Right cardiac atrium (tissue), 5 donors: ENCODE data around the gene COL4A1. TPM values are rescaled to one million over a fixed set of nuclear protein-coding genes. Genes with fewer than 3 reads are reported as not detected.
A peak's percentile ranks its signal among the peaks of the same experiment; 100 is the strongest.

ENCODE experiments used
- ATAC-seq, 2 donors: fragments of 200-7000 bp; cut with Tn5 transposase; one replicate each; pipeline versions ENCODE4 v1.8.0 to v1.9.1; 2020; ENCODE audit warnings: moderate library complexity in 2 of 2, mild to moderate bottlenecking in 1 of 2
- DNase-seq, 3 donors: peaks; one replicate each; pipeline ENCODE4 v3.0.0-alpha.2; 2020
- H3K27ac ChIP-seq: one replicate; pipeline ENCODE4 v1.5.1; 2013; ENCODE audit warnings: mild to moderate bottlenecking, low read length, control low read depth, moderate library complexity
- H3K27me3 ChIP-seq: one replicate; pipeline ENCODE4 v1.6.1; 2013; ENCODE audit not compliant: control insufficient read depth, insufficient read depth
- H3K4me1 ChIP-seq: one replicate; pipeline ENCODE4 v1.6.1; 2013; ENCODE audit warnings: low read length; ENCODE audit not compliant: control insufficient read depth, insufficient read depth
- H3K4me3 ChIP-seq: one replicate; pipeline ENCODE4 v1.5.1; 2013; ENCODE audit warnings: low read length, control low read depth
- H3K9me3 ChIP-seq: one replicate; pipeline ENCODE4 v1.6.1; 2013; ENCODE audit warnings: low read length; ENCODE audit not compliant: control insufficient read depth
- WGBS: extraction: QIAGEN DNeasy Blood & Tissue Kit; methylation state at CpG from one replicate; pipeline ENCODE4 v1.1.7; 2013; 5-methylcytosine and 5-hydroxymethylcytosine counted together
- intact Hi-C, 4 donors: fragments of 100-400 bp; cut with DNase I; formaldehyde crosslinking; loops; one replicate each; pipeline versions ENCODE4 v1.11.0 to v1.14.0; 2022 to 2023
- polyA plus RNA-seq: library from polyadenylated mRNA; stranded (reverse); fragments of 200-250 nt; gene quantifications from one replicate; pipeline ENCODE4 v1.2.3, GENCODE V29; 2013
- total RNA-seq, 4 donors: library from RNA; stranded (reverse); fragmentation: NEBNext Ultra II Directional; extraction: Animal tissue kit (Norgen Biotek cat#: 25700); gene quantifications; one replicate each; pipeline ENCODE4 v1.2.1, GENCODE V29; 2021
- donor health status: healthy with polysubstance abuse.
- donor health status: DM: no; HTN: yes; CAD: no.
- donor health status: DM: no; HTN: no; CAD: no.
- donor health status: DM: no; HTN: yes; CAD: no; lungs with severe emphysema.
- donor health status: DM: yes; HTN: yes; CAD: no.

COL4A1 gene
- total and polyA plus RNA-seq, 5 donors: 69.8 to 267 (median 102) TPM

DNA sequence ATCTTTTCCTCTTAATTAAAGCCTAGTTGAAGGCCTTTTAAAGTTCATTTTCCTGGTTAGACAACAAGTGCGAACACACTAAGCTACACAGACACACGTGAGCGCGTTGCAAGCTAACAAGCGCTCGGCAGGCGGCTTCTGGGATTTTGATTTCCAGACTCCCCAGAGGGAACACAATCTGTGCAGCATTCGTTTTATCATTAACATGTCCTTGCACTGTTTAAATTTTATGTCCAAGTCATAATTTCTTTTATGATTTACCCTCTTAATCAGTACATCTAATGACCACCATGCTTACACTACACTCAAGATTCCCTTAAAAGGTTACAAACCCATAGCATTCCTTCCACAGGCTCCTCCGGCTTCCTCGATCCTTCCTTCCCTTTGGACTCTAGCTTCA, 16.8 kb downstream of the COL4A1 start:
- WGBS: 87% methylated on average over 10 of the region's 10 CpGs
- H3K9me3 ChIP-seq: no peaks in the 10 kb centered on the region
- ATAC-seq (no peak), DNase-seq (no peak)
- H3K4me1 ChIP-seq: peaks cover 24% of the 10 kb centered on the region
- H3K27ac ChIP-seq: no peak overlapping the region
- H3K4me3 ChIP-seq: no peak overlapping the region
- intact Hi-C loops: no loop called here
- no peaks in the 10 kb centered on the region for H3K27me3 ChIP-seq

DNA sequence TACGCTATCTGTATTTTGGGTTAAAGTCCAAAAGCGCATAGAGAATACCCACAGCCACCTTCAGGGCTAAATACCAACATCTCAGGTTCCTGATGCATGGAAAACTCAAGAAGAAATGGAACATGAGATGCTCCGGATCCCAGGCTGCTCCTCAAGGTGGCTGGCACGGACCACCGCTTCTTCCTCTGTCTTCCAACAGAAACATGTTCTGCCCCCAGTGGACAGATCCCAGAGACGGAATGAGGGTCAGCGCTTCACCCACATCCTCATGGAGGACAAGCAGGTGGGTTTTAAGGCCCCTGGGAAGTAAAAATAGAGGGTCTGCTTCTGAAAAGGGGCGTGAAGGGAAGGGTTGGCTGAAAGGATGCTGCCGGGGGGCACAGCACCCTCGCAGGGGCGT, 17.3 kb downstream of the COL4A1 start:
- Histone ChIP-seq H3K4me3 (no peak overlapping the region), H3K27me3 (no peaks in the 10 kb centered on the region), H3K9me3 (no peaks in the 10 kb centered on the region), H3K27ac (no peak overlapping the region), H3K4me1 (peaks cover 27% of the 10 kb centered on the region)
- ATAC-seq (no peak), DNase-seq (no peak)
- intact Hi-C loops: no loop called here
- 93% methylated on average over 11 of the region's 11 CpGs for WGBS

DNA sequence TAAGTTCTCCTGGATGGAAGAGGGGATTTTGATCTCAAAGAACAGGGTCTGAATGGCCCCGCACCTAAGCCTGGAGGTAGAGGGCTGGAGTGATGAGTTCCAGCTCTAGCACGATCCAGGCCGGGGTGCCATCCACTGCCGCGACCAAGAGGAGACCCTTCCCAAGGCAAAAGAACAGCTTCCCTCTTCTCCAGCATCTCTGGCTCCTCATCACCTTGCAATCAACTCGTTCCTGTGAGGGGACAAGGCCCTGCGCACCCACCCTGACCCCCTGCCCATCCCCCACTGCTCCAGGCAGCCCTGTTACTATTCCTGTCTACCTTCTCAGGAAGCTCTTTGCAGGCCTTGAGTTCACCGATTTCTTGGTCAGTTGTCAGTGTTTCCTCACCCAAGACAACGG, 17.8 kb downstream of the COL4A1 start:
- intact Hi-C loops: no loop called here
- ATAC-seq (no peak), DNase-seq (no peak)
- WGBS: 87% methylated on average over 9 of the region's 9 CpGs
- Histone ChIP-seq H3K4me1 (peaks cover 27% of the 10 kb centered on the region), H3K27me3 (no peaks in the 10 kb centered on the region), H3K9me3 (no peaks in the 10 kb centered on the region), H3K27ac (no peak overlapping the region), H3K4me3 (no peak overlapping the region)

DNA sequence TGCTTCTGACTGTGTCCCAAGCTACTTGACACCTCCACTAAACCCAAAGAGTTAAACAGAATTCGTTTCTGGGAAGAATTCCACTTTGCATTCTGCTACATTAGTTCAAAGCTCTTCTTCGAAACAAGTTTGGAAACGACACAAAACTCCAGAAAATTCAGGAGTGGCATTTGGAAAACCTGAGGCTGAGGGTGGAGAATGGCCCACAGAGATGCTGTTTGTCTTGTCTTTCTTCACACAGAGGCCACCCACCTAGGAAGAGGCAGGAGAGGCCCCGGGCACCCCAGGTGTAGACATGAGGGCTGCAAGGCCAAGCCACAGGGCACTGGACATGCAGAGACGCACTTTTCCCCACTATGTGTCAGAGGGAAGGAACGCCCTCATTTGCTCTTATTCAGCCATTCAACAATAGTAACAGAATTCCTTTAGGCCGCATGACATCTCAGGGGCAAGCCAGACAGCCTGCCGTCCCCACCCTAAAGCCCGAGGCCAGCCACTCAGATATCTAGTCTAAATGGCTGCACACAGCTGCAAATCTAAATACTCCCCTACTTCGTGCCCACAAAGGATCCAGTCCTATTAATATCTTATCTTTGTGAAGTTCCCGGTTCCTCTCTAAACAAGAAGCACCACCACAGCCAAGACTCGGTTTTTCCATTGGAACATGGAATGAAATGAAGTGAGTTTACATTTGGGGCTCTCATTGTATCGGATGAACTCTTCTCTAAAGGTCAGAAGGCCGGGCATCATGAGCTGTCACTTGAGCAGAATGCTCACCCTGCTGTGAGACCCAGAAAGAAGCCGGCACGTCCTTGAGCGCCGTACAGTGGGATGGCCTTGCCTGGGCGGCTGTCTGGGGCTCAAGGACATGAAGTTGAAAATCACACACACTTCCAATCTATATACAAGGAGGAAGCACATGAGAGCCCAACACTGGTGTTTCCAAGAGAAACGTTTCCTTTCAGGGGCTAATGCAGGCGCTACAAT, 19.8 kb downstream of the COL4A1 start:
- ATAC-seq: peak; percentile 80 to 81
- H3K27ac ChIP-seq: peak overlapping the region; percentile 60
- 33% methylated on average over 21 of the region's 21 CpGs for WGBS

DNA sequence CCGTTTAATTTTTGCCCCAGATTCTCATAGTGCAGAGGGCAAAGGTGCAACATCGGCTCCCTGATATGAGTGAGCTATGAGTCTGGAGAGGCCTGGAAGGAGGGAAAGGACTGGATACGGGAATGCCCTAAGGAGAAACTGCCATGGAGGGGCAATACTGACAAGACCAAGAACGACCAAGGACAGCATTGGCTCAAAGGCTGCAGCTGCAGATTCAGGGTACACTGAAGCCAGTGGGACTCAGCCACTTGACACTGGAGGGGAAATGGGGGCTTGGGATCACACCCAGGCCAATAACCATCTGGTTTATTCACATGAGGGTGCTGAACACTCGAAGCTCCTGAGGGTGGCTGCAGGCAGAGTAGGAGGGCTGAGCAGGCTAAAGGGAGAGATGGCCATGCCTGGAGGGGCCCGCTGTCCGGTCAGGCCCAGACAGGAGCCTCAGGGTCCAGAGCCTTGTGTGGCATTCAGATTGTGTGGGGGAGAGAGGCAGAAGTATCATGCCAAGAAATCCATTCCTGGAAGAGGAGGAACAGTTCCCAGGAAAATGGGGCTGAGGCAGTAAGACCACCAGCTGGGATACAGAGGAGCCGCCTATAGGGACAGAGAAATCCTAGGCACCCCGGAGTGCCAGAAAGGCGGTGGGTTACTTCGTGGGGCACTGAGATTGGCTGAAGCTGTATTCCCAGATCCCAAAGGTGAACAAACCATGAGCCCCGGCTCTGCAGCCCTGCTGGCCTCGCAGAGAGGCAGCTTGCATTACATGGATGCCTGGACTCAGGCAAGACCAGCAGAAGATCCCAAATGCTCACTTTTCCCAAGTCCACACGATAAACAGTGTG, 20.7 kb downstream of the COL4A1 start:
- peak in 1 of 2 donors; percentile 18 for ATAC-seq
- 73% methylated on average over 14 of the region's 14 CpGs for WGBS
- Histone ChIP-seq H3K4me3 (no peak overlapping the region), H3K27me3 (no peaks in the 10 kb centered on the region), H3K27ac (peak overlapping the region; percentile 14), H3K9me3 (no peaks in the 10 kb centered on the region), H3K4me1 (peaks cover 33% of the 10 kb centered on the region)
- DNase-seq: peak in 1 of 3 donors; percentile 34
- intact Hi-C loops: no loop called here

More for the DNA sequence above, 19.8 kb downstream of the COL4A1 start:
- intact Hi-C loops: no loop called here
- no peak overlapping the region for H3K4me3 ChIP-seq
- peaks cover 29% of the 10 kb centered on the region for H3K4me1 ChIP-seq
- H3K27me3 ChIP-seq: no peaks in the 10 kb centered on the region
- peak in 1 of 3 donors; percentile 65 for DNase-seq
- H3K9me3 ChIP-seq: no peaks in the 10 kb centered on the region

DNA sequence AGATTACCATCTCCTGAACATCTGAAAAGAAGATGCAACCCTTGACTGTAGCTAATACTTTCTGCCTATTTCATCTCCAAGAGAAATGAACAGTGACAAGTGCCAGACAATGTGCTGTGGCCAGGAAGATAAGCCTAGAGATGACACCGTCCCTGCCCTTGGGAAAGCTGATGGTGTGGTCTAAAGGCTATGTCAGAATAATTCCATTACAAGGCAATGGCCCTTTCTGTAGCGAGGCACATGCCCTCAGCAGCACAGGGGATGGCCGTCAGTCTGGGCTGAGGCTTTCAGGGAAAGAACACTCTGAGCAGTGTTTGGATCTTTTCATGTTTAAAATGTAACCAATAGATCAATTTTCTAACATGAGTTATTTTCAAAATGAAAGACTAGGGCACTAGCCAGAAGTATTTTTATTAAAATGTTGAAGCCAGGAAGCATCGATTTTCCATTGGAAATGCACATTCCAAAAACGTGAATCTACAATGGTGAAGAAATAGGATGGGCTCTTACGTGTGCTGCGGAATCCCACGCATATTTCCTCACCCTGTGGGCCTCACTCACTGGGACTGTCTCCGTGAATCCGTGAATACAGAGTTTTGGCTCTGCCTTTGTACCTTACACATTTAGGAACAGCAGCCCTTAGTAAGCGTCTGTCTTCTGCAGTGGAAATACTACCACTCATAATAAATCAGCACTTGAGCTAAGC, 22.0 kb downstream of the COL4A1 start:
- ATAC-seq: no peak
- Histone ChIP-seq H3K27ac (no peak overlapping the region), H3K27me3 (no peaks in the 10 kb centered on the region), H3K4me1 (peaks cover 33% of the 10 kb centered on the region), H3K9me3 (no peaks in the 10 kb centered on the region), H3K4me3 (no peak overlapping the region)
- peak in 1 of 3 donors; percentile 24 for DNase-seq
- WGBS: 73% methylated on average over 11 of the region's 11 CpGs
- intact Hi-C loops: no loop called here

DNA sequence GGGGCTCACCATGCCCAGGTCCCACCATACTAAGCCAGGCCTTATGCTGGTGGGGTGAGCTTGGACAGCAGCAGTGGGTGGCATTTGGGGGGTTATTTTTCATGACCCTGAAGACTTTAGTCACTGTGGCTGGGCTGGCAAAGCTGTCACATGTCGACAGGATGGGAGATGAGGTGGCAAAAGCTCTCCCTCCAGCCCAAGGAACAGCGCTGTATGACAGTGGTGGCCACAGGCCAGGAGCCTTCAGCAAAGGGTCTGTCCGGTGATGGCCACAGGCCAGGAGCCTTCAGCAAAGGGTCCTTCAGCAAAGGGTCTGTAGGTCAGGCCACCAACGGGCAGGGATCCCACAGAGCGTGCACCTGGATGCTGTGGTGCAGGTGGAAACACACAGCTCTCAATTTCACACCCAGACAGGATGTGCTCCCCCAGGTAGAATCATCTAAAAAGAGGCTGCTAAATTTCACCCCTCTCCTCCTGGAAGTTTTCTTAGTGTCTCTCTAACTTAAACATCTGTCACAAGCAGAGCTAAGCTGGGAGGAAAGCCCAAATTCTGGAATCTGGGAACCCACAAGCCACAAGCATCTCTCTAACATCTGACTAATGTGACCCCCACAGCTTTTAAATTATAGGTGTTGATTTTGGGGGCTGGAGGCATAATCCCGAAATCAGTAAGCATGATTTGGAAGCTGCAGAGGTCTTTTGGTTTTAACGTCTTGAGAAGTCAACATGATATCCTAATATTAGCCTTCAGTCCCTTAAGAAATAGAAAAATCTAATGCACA, 23.0 kb downstream of the COL4A1 start:
- intact Hi-C loops: no loop called here
- WGBS: 57% methylated on average over 7 of the region's 7 CpGs
- Histone ChIP-seq H3K4me3 (no peak overlapping the region), H3K4me1 (peaks cover 35% of the 10 kb centered on the region), H3K9me3 (no peaks in the 10 kb centered on the region), H3K27me3 (no peaks in the 10 kb centered on the region), H3K27ac (no peak overlapping the region)
- ATAC-seq (no peak), DNase-seq (peak in 1 of 3 donors; percentile 46)

DNA sequence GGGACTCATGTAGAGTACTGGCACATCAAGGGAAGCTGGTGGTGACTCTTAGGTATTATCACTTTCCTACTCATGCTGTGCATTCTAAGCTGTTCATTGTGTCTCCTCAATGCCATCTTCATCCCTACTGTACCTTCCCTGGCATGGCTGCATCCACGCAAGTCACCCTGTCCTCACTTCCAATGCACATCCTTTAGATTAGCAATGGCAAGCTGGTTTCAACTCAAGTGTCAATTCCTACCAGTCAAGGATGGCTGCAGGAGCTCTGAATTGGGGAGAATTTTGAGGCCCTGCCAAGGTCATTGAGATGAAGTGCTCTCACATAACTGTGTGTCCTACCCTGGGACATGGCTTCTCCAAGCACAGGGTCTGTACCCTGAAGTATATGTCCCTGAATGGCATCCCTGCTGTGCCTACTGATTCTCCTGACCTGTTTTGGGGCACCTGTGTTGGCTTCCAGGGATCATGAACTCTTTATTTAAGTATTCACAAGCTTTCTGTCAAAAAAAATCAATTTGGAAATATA, 24.6 kb downstream of the COL4A1 start:
- H3K27ac ChIP-seq: no peak overlapping the region
- no peaks in the 10 kb centered on the region for H3K9me3 ChIP-seq
- intact Hi-C loops: no loop called here
- no peak overlapping the region for H3K4me3 ChIP-seq
- ATAC-seq (no peak), DNase-seq (peak in 1 of 3 donors; percentile 26)
- no peaks in the 10 kb centered on the region for H3K27me3 ChIP-seq
- 78% methylated on average over 1 of the region's 1 CpG for WGBS
- peaks cover 35% of the 10 kb centered on the region for H3K4me1 ChIP-seq

DNA sequence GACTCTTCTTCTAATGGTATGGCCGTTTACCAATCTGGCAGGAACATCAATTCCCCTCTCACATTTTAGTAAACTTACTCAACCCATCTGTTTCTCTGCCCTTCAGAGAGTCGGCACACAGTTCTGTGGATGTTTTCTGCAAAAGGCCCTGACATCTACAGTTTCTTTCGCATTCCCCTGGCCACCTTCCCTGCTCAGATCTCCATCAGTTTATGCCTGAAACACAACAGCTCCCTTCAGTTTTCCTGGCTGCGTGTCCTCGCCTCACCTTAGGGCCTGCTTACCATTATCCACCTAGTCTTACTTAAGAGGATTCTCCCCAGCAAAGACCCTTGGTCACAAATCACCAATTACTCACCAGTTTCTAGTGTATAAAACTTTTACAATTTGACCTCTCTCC, 25.2 kb downstream of the COL4A1 start:
- DNase-seq (peak in 1 of 3 donors; percentile 13), ATAC-seq (no peak)
- H3K27me3 ChIP-seq: no peaks in the 10 kb centered on the region
- peaks cover 30% of the 10 kb centered on the region for H3K4me1 ChIP-seq
- intact Hi-C loops: no loop called here
- no peak overlapping the region for H3K27ac ChIP-seq
- no peaks in the 10 kb centered on the region for H3K9me3 ChIP-seq
- WGBS: 89% methylated on average over 5 of the region's 5 CpGs
- H3K4me3 ChIP-seq: no peak overlapping the region
